ENCODE data around the gene CFAP20DC. TPM values are rescaled to one million over a fixed set of nuclear protein-coding genes. Genes with fewer than 3 reads are reported as not detected.

CFAP20DC gene
- total and polyA plus RNA-seq, 4 donors, result 0.98 to 2.1 (median 1.5) TPM

DNA sequence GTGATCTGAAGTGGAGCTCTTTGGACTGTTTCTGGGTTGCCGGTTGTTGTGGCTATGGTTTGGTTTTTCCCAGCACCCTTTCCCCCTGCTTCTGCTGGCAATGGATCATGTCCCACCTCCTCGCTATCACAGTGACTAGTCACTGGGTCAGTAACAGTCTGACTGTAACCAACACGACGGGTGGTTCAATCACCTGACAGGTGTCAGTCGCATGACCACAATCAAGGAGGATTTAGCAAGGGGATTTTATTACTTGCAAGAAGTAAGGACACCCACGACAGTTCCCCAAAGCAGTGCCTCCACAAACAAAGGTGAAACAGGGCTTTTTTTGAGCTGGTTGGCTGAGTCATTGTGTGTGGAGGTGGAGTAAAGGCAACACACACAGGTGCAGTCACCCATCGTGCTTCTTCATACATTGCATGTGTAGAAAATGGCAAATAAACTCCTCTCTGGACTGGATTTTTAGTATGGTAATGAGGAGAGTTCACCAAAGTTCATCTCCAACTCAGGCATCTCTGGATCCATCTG, 324.4 kb downstream of the CFAP20DC start (continued):
- TF ChIP-seq, protein P1, sequence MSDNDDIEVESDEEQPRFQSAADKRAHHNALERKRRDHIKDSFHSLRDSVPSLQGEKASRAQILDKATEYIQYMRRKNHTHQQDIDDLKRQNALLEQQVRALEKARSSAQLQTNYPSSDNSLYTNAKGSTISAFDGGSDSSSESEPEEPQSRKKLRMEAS (IDR thresholded peaks at IDR 0.05), result no peak
- no peak for TF ChIP-seq HNF4A (conservative IDR thresholded peaks at IDR 0.05)
- no peak for TF ChIP-seq GABPA (IDR thresholded peaks at IDR 0.05 in 1 of 2, conservative IDR thresholded peaks at IDR 0.05 in 1 of 2)
- no peak for TF ChIP-seq SP1 (IDR thresholded peaks at IDR 0.05)
- no peak for TF ChIP-seq RAD21 (IDR thresholded peaks at IDR 0.05)
- TF ChIP-seq JUND (IDR thresholded peaks at IDR 0.05), result no peak
- TF ChIP-seq, protein P2, sequence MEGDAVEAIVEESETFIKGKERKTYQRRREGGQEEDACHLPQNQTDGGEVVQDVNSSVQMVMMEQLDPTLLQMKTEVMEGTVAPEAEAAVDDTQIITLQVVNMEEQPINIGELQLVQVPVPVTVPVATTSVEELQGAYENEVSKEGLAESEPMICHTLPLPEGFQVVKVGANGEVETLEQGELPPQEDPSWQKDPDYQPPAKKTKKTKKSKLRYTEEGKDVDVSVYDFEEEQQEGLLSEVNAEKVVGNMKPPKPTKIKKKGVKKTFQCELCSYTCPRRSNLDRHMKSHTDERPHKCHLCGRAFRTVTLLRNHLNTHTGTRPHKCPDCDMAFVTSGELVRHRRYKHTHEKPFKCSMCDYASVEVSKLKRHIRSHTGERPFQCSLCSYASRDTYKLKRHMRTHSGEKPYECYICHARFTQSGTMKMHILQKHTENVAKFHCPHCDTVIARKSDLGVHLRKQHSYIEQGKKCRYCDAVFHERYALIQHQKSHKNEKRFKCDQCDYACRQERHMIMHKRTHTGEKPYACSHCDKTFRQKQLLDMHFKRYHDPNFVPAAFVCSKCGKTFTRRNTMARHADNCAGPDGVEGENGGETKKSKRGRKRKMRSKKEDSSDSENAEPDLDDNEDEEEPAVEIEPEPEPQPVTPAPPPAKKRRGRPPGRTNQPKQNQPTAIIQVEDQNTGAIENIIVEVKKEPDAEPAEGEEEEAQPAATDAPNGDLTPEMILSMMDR (IDR thresholded peaks at IDR 0.05; ENCODE audit: low read depth, low read length, missing input control), result no peak
- TF ChIP-seq FOXA2 (IDR thresholded peaks at IDR 0.05), result no peak

DNA sequence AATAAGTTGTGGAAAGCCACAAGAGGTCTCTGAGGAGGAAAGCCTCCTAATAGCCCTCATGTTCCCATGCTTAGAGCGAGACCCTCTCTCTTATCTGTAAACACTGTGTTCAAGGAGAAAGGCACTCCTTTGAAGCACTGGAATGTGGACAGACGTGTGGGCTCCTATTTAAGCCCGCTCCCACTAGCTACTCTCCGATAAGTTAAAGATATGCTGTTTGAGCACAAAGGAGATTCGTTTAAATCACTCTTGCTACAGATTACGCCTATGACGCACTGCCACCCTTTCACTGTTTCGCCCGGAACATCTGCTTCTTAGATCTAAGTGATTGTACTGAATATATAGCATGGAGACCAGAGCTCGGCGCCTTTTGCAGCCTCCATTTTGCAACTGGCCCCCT, 325.5 kb downstream of the CFAP20DC start:
- 80% methylated on average over 11 of the region's 11 CpGs for WGBS
- DNase-seq (ENCODE audit: low spot score), result no peak
- H3K27ac ChIP-seq (ENCODE audit: low read depth in 1 of 2, low read length in 2 of 2), result no peak overlapping the region
- TF ChIP-seq RAD21 (IDR thresholded peaks at IDR 0.05), result no peak
- TF ChIP-seq EGR1 (IDR thresholded peaks at IDR 0.05; ENCODE audit: low read depth in 2 of 2), result no peak
- TF ChIP-seq JUND (IDR thresholded peaks at IDR 0.05), result no peak
- TF ChIP-seq, protein P1 (IDR thresholded peaks at IDR 0.05), result no peak
- no peak for TF ChIP-seq RXRA (IDR thresholded peaks at IDR 0.05)
- TF ChIP-seq, protein P2 (IDR thresholded peaks at IDR 0.05; ENCODE audit: low read depth, low read length, missing input control), result no peak
- TF ChIP-seq, protein P3, sequence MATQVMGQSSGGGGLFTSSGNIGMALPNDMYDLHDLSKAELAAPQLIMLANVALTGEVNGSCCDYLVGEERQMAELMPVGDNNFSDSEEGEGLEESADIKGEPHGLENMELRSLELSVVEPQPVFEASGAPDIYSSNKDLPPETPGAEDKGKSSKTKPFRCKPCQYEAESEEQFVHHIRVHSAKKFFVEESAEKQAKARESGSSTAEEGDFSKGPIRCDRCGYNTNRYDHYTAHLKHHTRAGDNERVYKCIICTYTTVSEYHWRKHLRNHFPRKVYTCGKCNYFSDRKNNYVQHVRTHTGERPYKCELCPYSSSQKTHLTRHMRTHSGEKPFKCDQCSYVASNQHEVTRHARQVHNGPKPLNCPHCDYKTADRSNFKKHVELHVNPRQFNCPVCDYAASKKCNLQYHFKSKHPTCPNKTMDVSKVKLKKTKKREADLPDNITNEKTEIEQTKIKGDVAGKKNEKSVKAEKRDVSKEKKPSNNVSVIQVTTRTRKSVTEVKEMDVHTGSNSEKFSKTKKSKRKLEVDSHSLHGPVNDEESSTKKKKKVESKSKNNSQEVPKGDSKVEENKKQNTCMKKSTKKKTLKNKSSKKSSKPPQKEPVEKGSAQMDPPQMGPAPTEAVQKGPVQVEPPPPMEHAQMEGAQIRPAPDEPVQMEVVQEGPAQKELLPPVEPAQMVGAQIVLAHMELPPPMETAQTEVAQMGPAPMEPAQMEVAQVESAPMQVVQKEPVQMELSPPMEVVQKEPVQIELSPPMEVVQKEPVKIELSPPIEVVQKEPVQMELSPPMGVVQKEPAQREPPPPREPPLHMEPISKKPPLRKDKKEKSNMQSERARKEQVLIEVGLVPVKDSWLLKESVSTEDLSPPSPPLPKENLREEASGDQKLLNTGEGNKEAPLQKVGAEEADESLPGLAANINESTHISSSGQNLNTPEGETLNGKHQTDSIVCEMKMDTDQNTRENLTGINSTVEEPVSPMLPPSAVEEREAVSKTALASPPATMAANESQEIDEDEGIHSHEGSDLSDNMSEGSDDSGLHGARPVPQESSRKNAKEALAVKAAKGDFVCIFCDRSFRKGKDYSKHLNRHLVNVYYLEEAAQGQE (IDR thresholded peaks at IDR 0.05), result no peak
- no peak for TF ChIP-seq FOXA2 (IDR thresholded peaks at IDR 0.05)
- TF ChIP-seq, protein P4, sequence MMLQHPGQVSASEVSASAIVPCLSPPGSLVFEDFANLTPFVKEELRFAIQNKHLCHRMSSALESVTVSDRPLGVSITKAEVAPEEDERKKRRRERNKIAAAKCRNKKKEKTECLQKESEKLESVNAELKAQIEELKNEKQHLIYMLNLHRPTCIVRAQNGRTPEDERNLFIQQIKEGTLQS (IDR thresholded peaks at IDR 0.05), result no peak
- TF ChIP-seq YY1 (IDR thresholded peaks at IDR 0.05), result no peak
- TF ChIP-seq HNF4G (IDR thresholded peaks at IDR 0.05), result no peak
- no peak for TF ChIP-seq TAF1 (conservative IDR thresholded peaks at IDR 0.05)
- TF ChIP-seq, protein P5, sequence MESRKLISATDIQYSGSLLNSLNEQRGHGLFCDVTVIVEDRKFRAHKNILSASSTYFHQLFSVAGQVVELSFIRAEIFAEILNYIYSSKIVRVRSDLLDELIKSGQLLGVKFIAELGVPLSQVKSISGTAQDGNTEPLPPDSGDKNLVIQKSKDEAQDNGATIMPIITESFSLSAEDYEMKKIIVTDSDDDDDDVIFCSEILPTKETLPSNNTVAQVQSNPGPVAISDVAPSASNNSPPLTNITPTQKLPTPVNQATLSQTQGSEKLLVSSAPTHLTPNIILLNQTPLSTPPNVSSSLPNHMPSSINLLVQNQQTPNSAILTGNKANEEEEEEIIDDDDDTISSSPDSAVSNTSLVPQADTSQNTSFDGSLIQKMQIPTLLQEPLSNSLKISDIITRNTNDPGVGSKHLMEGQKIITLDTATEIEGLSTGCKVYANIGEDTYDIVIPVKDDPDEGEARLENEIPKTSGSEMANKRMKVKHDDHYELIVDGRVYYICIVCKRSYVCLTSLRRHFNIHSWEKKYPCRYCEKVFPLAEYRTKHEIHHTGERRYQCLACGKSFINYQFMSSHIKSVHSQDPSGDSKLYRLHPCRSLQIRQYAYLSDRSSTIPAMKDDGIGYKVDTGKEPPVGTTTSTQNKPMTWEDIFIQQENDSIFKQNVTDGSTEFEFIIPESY (IDR thresholded peaks at IDR 0.05), result no peak
- no peak for TF ChIP-seq HNF4A (conservative IDR thresholded peaks at IDR 0.05)
- TF ChIP-seq GABPA (IDR thresholded peaks at IDR 0.05 in 1 of 2, conservative IDR thresholded peaks at IDR 0.05 in 1 of 2), result no peak
- no peak for TF ChIP-seq FOXA1 (IDR thresholded peaks at IDR 0.05)
- no peak for TF ChIP-seq SP1 (IDR thresholded peaks at IDR 0.05)
- H3K9me3 ChIP-seq (ENCODE audit: control insufficient read depth in 4 of 4, low read length in 3 of 4), result peaks cover 0 to 2% (median 0%) of the 10 kb centered on the region in 4 donors
- H3K36me3 ChIP-seq (ENCODE audit: control insufficient read depth in 4 of 4, insufficient read depth in 3 of 4, low read depth in 1 of 4, low read length in 3 of 4), result no peaks in the 10 kb centered on the region
- H3K27me3 ChIP-seq (ENCODE audit: control insufficient read depth in 4 of 4, insufficient read depth in 4 of 4, low read length in 3 of 4), result no peaks in the 10 kb centered on the region
- no peak overlapping the region for H3K4me3 ChIP-seq (ENCODE audit: low read depth in 1 of 3, low read length in 3 of 3)
- H3K4me1 ChIP-seq (ENCODE audit: control insufficient read depth in 4 of 4, insufficient read depth in 4 of 4, low read length in 3 of 4), result no peaks in the 10 kb centered on the region
- H3K9ac ChIP-seq (ENCODE audit: low read depth in 1 of 2, low read length in 2 of 2), result no peak overlapping the region
